Left lobe of liver (tissue), 2 donors: ENCODE results near the gene GNS. TPM values are rescaled to one million over a fixed set of nuclear protein-coding genes. Genes with fewer than 3 reads are reported as not detected.

Source experiments
- ATAC-seq: fragments of 200-7000 bp; cut with Tn5 transposase; one replicate; pipeline ENCODE4 v1.9.1; 2020; ENCODE audit warnings: mild to moderate bottlenecking, moderate library complexity
- DNase-seq: peaks from one replicate; pipeline ENCODE4 v3.0.0-alpha.2; 2020; ENCODE audit warnings: low spot score
- total RNA-seq: library from RNA; stranded (reverse); gene quantifications from one replicate; pipeline ENCODE4 v1.2.1, GENCODE V29; 2021
- donor health status: DM: no; HTN: no; CAD: no; lungs with moderate emphysema.
- donor health status: DM: no; HTN: yes; CAD: no.

GNS gene
- total RNA-seq, 1 donor from 2014 or later = 41.2 TPM

- ATAC-seq = no peak
- no peak for DNase-seq
Measured at GRCh38 chr12:64740646-64741045, 18.6 kb downstream of the GNS start.

GRCh38 chr12:64739778-64740177 lies 19.4 kb downstream of the GNS start:
- ATAC-seq = no peak
- no peak for DNase-seq

GRCh38 chr12:64737539-64737938 lies 21.7 kb downstream of the GNS start:
- DNase-seq (no peak), ATAC-seq (no peak)

GRCh38 chr12:64736771-64737170 lies 22.4 kb downstream of the GNS start:
- no peak for DNase-seq
- ATAC-seq = no peak

- DNase-seq = no peak
- ATAC-seq = no peak
Measured at GRCh38 chr12:64735442-64735841, 23.8 kb downstream of the GNS start.

GRCh38 chr12:64733857-64734256 lies 25.3 kb downstream of the GNS start:
- DNase-seq (no peak), ATAC-seq (no peak)

GRCh38 chr12:64731683-64732082 lies 27.5 kb downstream of the GNS start:
- DNase-seq (no peak), ATAC-seq (no peak)

GRCh38 chr12:64730588-64730969 lies 28.6 kb downstream of the GNS start:
- ATAC-seq = no peak
- no peak for DNase-seq

GRCh38 chr12:64729909-64730587 lies 29.2 kb downstream of the GNS start:
- DNase-seq (no peak), ATAC-seq (no peak)

- ATAC-seq (no peak), DNase-seq (no peak)
Measured at GRCh38 chr12:64724201-64724745, 34.9 kb downstream of the GNS start.

- DNase-seq (no peak), ATAC-seq (no peak)
Measured at GRCh38 chr12:64723630-64724029, 35.6 kb downstream of the GNS start.

- ATAC-seq (no peak), DNase-seq (no peak)
Measured at GRCh38 chr12:64722835-64723234, 36.4 kb downstream of the GNS start.

- ATAC-seq (no peak), DNase-seq (no peak)
Measured at GRCh38 chr12:64720884-64721283, 38.3 kb downstream of the GNS start.

GRCh38 chr12:64718649-64719048 lies 40.6 kb downstream of the GNS start:
- no peak for DNase-seq
- ATAC-seq = no peak

- ATAC-seq (no peak), DNase-seq (no peak)
Measured at GRCh38 chr12:64716839-64717455, 42.3 kb downstream of the GNS start.

GRCh38 chr12:64716371-64716770 lies 42.8 kb downstream of the GNS start:
- no peak for DNase-seq
- no peak for ATAC-seq

- ATAC-seq (no peak), DNase-seq (no peak)
Measured at GRCh38 chr12:64714551-64714968, 44.6 kb downstream of the GNS start.

- no peak for ATAC-seq
- no peak for DNase-seq
Measured at GRCh38 chr12:64713376-64713775, 45.8 kb downstream of the GNS start.

- ATAC-seq (no peak), DNase-seq (no peak)
Measured at GRCh38 chr12:64709429-64709828, 49.8 kb downstream of the GNS start.

- no peak for DNase-seq
- no peak for ATAC-seq
Measured at GRCh38 chr12:64707926-64708325, 51.3 kb downstream of the GNS start.

- ATAC-seq (no peak), DNase-seq (no peak)
Measured at GRCh38 chr12:64707362-64707761, 51.8 kb downstream of the GNS start.

GRCh38 chr12:64706857-64707256 lies 52.3 kb downstream of the GNS start:
- DNase-seq = no peak
- no peak for ATAC-seq

- ATAC-seq (no peak), DNase-seq (no peak)
Measured at GRCh38 chr12:64706306-64706705, 52.9 kb downstream of the GNS start.
